GM13977 (cell line): ENCODE measurements around the gene SLC35E3.

Experiments
- DNase-seq: peaks from one replicate; pipeline ENCODE4 v3.0.0; 2012; ENCODE audit warnings: low spot score
- CTCF ChIP-seq: IDR thresholded peaks from 2 replicates; pipeline ENCODE4 v1.5.1; 2012; ENCODE audit warnings: mild to moderate bottlenecking, control low read depth; ENCODE audit not compliant: insufficient read depth; ENCODE audit errors: extremely low read depth, missing control alignments
- in situ Hi-C: fragments of 300-500 bp; cut with MboI; formaldehyde crosslinking; loops from one replicate; pipeline ENCODE4 v1.12.0; 2022; ENCODE audit warnings: low sequenced_read_pairs, low pct_unique_long_range_greater_than_20kb, mixed read lengths, inconsistent platforms; ENCODE audit not compliant: unreplicated experiment

SLC35E3 gene

DNA sequence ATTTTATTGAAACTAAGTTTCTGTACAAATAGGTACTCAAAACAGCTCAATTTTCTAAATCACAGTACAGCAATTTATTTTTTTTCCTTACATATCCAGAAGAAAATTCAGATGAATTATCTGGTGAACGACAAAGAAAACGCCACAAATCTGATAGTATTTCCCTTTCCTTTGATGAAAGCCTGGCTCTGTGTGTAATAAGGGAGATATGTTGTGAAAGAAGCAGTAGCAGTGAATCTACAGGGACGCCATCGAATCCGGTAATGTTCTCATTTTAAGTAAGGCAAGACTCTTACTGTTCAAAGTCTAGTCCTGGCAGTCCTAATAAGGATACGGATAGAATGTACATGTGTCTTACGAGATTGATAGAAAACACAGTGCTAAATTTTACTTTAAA is 82.7 kb downstream of the SLC35E3 start:
- in situ Hi-C loops: no loop called here
- no peak for DNase-seq
- no peak for TF ChIP-seq CTCF
